Thyroid gland (tissue), 4 donors: ENCODE measurements around the gene CIROP. TPM values are rescaled to one million over a fixed set of nuclear protein-coding genes. Genes with fewer than 3 reads are reported as not detected.

ENCODE experiments used
- DNase-seq, 2 donors: peaks; one replicate each; pipeline ENCODE4 v3.0.0-alpha.2; 2019
- H3K27ac ChIP-seq, 3 donors: fragments of 200-600 bp; sonication (generic); 1 replicate in 2 of 3; 2 replicates in 1 of 3; pipeline ENCODE4 v1.5.1; 2016 to 2019; ENCODE audit warnings: mild to moderate bottlenecking in 1 of 3, moderate library complexity in 1 of 3
- H3K27me3 ChIP-seq: fragments of 200-600 bp; sonication (generic); one replicate; pipeline ENCODE4 v1.5.1; 2019
- H3K36me3 ChIP-seq, 2 donors: fragments of 200-600 bp; sonication (generic); one replicate each; pipeline ENCODE4 v1.5.1; 2016 to 2019
- H3K4me1 ChIP-seq, 2 donors: fragments of 200-600 bp; sonication (generic); one replicate each; pipeline ENCODE4 v1.5.1; 2017 to 2019
- H3K4me3 ChIP-seq, 3 donors: fragments of 200-600 bp; sonication (generic); replicated peaks in 1 of 3; 1 replicate in 2 of 3; 2 replicates in 1 of 3; pipeline ENCODE4 v1.5.1; 2016; ENCODE audit warnings: mild to moderate bottlenecking in 1 of 3
- H3K9me3 ChIP-seq: fragments of 200-600 bp; sonication (generic); one replicate; pipeline ENCODE4 v1.5.1; 2017
- POLR2A ChIP-seq, 2 donors: fragments of 450-650 bp; IDR thresholded peaks; one replicate each; pipeline ENCODE4 v1.6.1; 2017; ENCODE audit warnings: antibody characterized with exemption in 2 of 2, mild to moderate bottlenecking in 2 of 2, moderate library complexity in 1 of 2
- WGBS, 2 donors: methylation state at CpG; one replicate each; pipeline ENCODE4 v1.1.5; 2017; 5-methylcytosine and 5-hydroxymethylcytosine counted together
- intact Hi-C: fragments of 100-400 bp; cut with DNase I; formaldehyde crosslinking; loops from one replicate; pipeline ENCODE4 v1.15.1; 2023
- total RNA-seq, 4 donors: library from RNA; depleted of rRNA; stranded (reverse); fragments of >200 nt; gene quantifications; one replicate each; pipeline ENCODE4 v1.2.3, GENCODE V29; 2016
- TF ChIP-seq, protein P1 (sequence below), 6 experiments: fragments of 200-600 bp in 3 of 6; fragments of 450-650 bp in 3 of 6; sonication (generic) in 3 of 6; IDR thresholded peaks; one replicate each; pipeline ENCODE4 v1.5.1; 2016 to 2019; ENCODE audit warnings: antibody characterized with exemption in 6 of 6, mild to moderate bottlenecking in 2 of 6, inconsistent platforms in 1 of 6, moderate library complexity in 1 of 6

Gene CIROP
- total RNA-seq, 4 donors from 2014 or later = 0.11 TPM; not detected in 3

DNA sequence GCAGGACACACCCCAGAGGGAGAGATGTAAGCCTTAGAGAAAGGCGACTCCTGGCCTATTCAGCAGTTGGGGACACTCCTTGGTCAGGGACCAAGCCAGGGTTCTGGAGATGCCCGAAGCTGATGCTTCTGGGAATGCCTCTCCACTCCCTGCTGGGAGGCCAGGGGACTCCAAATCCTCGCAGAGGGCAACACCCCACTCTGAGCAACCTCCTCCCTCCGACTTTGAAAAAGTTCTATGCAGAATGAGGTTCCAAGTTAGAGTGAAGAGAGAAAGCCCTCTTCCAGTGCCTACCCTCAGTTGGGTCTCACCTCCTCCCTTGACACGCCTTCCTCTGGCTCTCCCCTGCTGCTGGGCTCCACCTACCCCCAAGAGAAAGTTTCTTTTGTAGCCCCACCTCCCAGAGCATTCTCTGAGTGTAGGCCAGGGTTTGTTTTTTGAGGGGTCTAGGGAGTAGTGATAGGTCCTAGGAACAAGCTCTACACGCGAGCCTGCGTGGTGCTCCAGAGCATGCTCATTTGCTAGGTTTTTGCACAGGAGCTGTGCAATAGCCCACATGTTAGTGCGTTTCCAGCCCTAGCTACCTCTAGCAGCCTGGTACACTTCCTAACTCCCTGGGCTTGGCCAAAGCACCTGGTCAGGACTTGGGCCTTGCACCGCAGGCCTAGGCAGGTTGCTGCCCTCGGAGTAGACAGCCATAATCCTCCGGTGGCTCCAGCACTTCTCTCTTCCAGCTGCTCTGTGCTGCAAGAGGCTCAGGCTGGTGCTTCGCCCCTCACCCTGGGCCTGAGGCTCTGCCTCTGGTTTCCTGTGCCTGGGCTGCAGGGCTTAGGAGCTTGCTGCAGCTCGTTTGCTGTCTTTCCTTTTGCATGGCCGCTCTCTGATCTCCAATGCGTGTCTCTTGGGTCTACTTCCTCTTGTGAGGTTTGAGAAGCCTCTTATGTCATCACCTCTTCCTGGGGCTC lies 14.9 kb upstream of the CIROP start:
- 77 to 82% methylated on average over 16 of the region's 16 CpGs for WGBS, 2 donors

DNA sequence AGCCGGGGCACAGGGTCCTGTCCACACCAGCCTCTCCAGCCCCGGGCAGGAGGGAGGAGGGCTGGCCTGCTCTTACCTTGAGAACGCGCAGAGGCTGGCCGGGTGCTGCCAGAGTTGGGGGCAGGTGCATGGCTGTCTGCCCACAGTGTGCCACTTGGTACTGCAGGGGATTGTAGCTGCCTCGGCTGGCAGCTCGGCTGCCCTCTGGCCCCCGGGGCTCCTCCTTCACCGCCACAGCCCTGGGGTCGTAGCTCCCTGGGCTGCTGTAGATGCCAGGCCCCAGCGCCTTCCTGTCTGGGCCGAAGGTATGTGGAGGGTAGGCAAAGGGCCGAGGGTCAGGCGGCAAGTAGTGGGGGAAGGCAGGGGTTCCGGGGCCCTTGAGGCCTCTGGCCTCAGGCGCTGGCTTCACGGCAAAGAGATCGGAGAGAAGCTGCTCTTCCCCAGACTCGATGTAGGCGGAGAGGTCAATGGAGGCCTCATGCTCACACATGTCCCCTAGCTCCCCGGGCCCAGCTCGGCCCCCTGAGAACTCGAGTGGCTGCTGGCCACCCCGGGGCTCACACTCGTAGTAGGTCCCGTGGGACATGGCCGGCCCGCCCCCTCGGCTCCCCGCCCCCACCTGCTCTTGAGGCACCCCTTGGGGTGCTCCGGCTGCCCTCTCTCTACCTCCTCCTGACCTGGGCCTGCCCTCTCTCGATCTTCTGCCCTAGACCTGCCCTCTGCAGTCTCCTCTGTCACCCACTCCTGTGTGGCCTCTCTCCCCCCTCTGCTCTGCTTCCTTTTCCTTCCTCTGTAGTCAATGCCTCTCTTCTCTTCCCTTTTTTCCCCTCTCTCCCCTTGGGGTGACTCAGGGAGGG lies 13.9 kb upstream of the CIROP start, which contains the start of gene CEBPE:
Gene CEBPE (minus strand): TSS at position 750 of the 857 bp plus-strand sequence. CDS start 164 bp downstream, at position 586.
- DNase-seq = no peak
- TF ChIP-seq, protein P1, sequence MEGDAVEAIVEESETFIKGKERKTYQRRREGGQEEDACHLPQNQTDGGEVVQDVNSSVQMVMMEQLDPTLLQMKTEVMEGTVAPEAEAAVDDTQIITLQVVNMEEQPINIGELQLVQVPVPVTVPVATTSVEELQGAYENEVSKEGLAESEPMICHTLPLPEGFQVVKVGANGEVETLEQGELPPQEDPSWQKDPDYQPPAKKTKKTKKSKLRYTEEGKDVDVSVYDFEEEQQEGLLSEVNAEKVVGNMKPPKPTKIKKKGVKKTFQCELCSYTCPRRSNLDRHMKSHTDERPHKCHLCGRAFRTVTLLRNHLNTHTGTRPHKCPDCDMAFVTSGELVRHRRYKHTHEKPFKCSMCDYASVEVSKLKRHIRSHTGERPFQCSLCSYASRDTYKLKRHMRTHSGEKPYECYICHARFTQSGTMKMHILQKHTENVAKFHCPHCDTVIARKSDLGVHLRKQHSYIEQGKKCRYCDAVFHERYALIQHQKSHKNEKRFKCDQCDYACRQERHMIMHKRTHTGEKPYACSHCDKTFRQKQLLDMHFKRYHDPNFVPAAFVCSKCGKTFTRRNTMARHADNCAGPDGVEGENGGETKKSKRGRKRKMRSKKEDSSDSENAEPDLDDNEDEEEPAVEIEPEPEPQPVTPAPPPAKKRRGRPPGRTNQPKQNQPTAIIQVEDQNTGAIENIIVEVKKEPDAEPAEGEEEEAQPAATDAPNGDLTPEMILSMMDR (IDR thresholded peaks at IDR 0.05) = no peak
- TF ChIP-seq POLR2A (IDR thresholded peaks at IDR 0.05) = no peak
- Histone ChIP-seq H3K27ac (no peak within 1 kb of the TSS), H3K36me3 (no peaks in the 10 kb centered on the region), H3K4me1 (peaks cover 4 to 26% of the 10 kb centered on the region in 2 donors), H3K27me3 (no peaks in the 10 kb centered on the region), H3K4me3 (no peak within 1 kb of the TSS), H3K9me3 (no peaks in the 10 kb centered on the region)
- 78 to 83% methylated on average over 22 to 24 of the region's 32 CpGs for WGBS, 2 donors
- intact Hi-C loops = loop anchor here (10.0 kb wide), 1 partner anchor 266 kb away; no protein-coding TSS in a partner anchor

More for the DNA sequence above, 14.9 kb upstream of the CIROP start:
- no peak overlapping the region for H3K4me3 ChIP-seq
- H3K27me3 ChIP-seq = no peaks in the 10 kb centered on the region
- no peak overlapping the region for H3K27ac ChIP-seq
- DNase-seq = no peak
- no peak for TF ChIP-seq POLR2A (IDR thresholded peaks at IDR 0.05)
- TF ChIP-seq, protein P1 (IDR thresholded peaks at IDR 0.05) = no peak
- intact Hi-C loops = loop anchor here (2.0 to 10.0 kb wide), 3 partner anchors 69 to 265 kb away; no protein-coding TSS in a partner anchor
- H3K9me3 ChIP-seq = no peaks in the 10 kb centered on the region
- peaks cover 0 to 21% of the 10 kb centered on the region in 2 donors for H3K4me1 ChIP-seq
- no peaks in the 10 kb centered on the region for H3K36me3 ChIP-seq

DNA sequence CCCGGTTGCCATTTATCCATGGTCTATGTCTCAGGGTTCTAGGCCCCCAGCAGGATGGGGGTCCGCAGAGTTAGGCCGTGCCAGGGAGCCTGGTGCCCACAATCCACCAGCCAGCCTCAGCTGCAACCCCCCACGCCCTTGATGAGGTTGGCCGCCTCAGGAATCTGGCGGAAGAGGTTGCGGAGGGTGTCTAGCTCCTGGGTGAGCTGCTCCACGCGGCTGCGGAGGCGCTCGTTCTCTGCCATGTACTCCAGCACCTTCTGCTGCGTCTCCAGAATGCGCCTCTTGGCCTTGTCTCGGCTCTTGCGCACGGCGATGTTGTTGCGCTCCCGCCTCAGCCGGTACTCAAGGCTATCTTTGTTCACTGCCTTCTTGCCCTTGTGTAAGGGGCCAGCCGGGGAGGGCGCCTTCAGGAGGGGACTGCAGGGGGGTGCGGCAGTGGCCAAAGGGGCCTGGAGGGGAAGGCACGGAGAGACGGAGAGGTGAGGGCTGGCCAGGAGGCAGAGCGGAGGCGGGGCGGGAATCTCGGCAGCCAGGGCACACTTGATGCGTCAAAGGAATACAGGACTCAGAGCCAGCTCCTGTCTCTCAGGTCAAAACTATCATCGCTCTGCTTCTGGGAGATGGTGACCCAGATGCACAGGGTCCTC lies 12.7 kb upstream of the CIROP start:
- DNase-seq = peak; percentile 55
- Histone ChIP-seq H3K36me3 (no peaks in the 10 kb centered on the region), H3K27me3 (no peaks in the 10 kb centered on the region), H3K27ac (no peak overlapping the region), H3K4me3 (no peak overlapping the region), H3K9me3 (no peaks in the 10 kb centered on the region), H3K4me1 (peaks cover 6 to 30% of the 10 kb centered on the region in 2 donors)
- intact Hi-C loops = loop anchor here (10.0 kb wide), 1 partner anchor 267 kb away; no protein-coding TSS in a partner anchor
- WGBS, 2 donors = 69 to 74% methylated on average over 31 to 32 of the region's 32 CpGs
- TF ChIP-seq, protein P1 (IDR thresholded peaks at IDR 0.05) = no peak
- TF ChIP-seq POLR2A (IDR thresholded peaks at IDR 0.05) = no peak

DNA sequence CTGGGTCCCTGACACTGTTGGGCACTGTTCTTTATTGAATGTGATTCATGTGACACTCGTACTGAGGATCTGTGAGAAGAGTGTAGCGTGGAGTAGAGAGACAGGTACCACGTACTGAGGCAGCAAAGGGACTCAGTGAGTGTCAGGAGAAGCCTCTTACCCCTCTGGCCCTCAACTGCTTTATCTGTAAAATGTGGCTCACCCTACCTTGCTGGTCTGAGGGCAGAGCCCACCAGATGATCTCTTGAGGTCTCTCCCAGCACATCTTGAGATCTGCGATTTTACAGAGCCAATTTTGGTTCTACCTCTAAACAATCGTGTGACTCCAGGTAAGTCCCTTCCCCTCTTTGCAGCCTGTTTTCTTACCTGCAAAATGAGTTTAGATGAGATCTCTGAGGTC lies 11.1 kb upstream of the CIROP start:
- DNase-seq = no peak
- H3K4me1 ChIP-seq = peaks cover 6 to 30% of the 10 kb centered on the region in 2 donors
- 86 to 97% methylated on average over 5 of the region's 5 CpGs for WGBS, 2 donors

More for the DNA sequence above, 11.1 kb upstream of the CIROP start:
- H3K36me3 ChIP-seq = no peaks in the 10 kb centered on the region
- H3K4me3 ChIP-seq = no peak overlapping the region
- intact Hi-C loops = loop anchor here (10.0 kb wide), 1 partner anchor 269 kb away; no protein-coding TSS in a partner anchor
- TF ChIP-seq, protein P1 (IDR thresholded peaks at IDR 0.05) = no peak
- no peak for TF ChIP-seq POLR2A (IDR thresholded peaks at IDR 0.05)
- H3K9me3 ChIP-seq = no peaks in the 10 kb centered on the region
- no peak overlapping the region for H3K27ac ChIP-seq
- H3K27me3 ChIP-seq = no peaks in the 10 kb centered on the region
